ENCODE data around the gene DRICH1. TPM values are rescaled to one million over a fixed set of nuclear protein-coding genes. Genes with fewer than 3 reads are reported as not detected.
"Not testable (repeated sequence)": the region's sequence is repeated elsewhere in the genome, so short reads cannot be mapped to it uniquely, and the experiment has no call there.

The DRICH1 gene
- total and polyA plus RNA-seq, 11 donors = 0.11 to 0.45 (median 0.32) TPM; not detected in 8

DNA sequence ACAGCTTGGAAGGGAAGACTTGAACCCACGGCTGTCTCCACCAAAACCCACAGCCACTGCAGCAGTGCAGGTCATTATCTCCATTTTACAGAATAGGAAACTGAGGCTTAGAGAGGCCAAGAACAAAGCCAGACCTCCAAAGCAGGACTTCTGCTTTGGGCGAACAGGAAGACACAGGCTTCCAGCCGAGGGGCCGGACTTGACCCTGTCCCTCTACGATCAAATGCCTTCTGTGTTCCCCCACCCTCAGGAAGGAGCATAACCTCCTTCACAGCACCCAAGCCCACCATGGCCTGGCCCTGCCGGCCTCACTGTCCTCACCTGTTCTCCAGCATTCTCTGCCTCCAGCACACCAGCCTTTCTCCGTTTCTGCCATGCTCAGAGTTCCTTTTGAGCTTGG, 67.8 kb downstream of the DRICH1 start:
- 89 to 93% (median 92%) methylated on average over 7 of the region's 7 CpGs for WGBS, 4 donors
- H3K27me3 ChIP-seq = peaks cover 10 to 47% (median 19%) of the 10 kb centered on the region in 9 donors

GRCh38 chr22:23563111-23563510, 69.0 kb downstream of the DRICH1 start:
- ATAC-seq = no peak
- no peaks in the 10 kb centered on the region for H3K36me3 ChIP-seq
- no peak for TF ChIP-seq CTCF (IDR thresholded peaks at IDR 0.05)
- TF ChIP-seq POLR2A (IDR thresholded peaks at IDR 0.05) = no peak
- H3K27me3 ChIP-seq = peaks cover 10 to 54% (median 19%) of the 10 kb centered on the region in 9 donors
- DNase-seq = no peak
- 88 to 91% (median 89%) methylated on average over 9 of the region's 9 CpGs for WGBS, 4 donors
- H3K4me1 ChIP-seq = peaks cover 0 to 17% (median 8%) of the 10 kb centered on the region in 12 donors
- H3K27ac ChIP-seq = no peak overlapping the region
- no peak overlapping the region for H3K4me3 ChIP-seq
- intact Hi-C loops (cut with DNase I) = no loop called here
- no peaks in the 10 kb centered on the region for H3K9me3 ChIP-seq

More for the DNA sequence above, 67.8 kb downstream of the DRICH1 start:
- H3K9me3 ChIP-seq = no peaks in the 10 kb centered on the region
- TF ChIP-seq POLR2A (IDR thresholded peaks at IDR 0.05) (no peak), CTCF (IDR thresholded peaks at IDR 0.05) (no peak)
- intact Hi-C loops (cut with DNase I) = no loop called here
- peaks cover 0 to 17% (median 8%) of the 10 kb centered on the region in 12 donors for H3K4me1 ChIP-seq
- DNase-seq = no peak
- H3K27ac ChIP-seq = no peak overlapping the region
- ATAC-seq = no peak
- no peaks in the 10 kb centered on the region for H3K36me3 ChIP-seq
- H3K4me3 ChIP-seq = no peak overlapping the region

GRCh38 chr22:23562186-23562585, 69.9 kb downstream of the DRICH1 start:
- intact Hi-C loops (cut with DNase I) = no loop called here
- no peaks in the 10 kb centered on the region for H3K36me3 ChIP-seq
- DNase-seq (no peak), ATAC-seq (no peak)
- no peak overlapping the region for H3K4me3 ChIP-seq
- no peaks in the 10 kb centered on the region for H3K9me3 ChIP-seq
- 76 to 90% (median 84%) methylated on average over 4 of the region's 4 CpGs for WGBS, 4 donors
- peaks cover 0 to 17% (median 8%) of the 10 kb centered on the region in 12 donors for H3K4me1 ChIP-seq
- TF ChIP-seq POLR2A (IDR thresholded peaks at IDR 0.05) = no peak
- no peak overlapping the region for H3K27ac ChIP-seq
- peaks cover 10 to 60% (median 19%) of the 10 kb centered on the region in 9 donors for H3K27me3 ChIP-seq

- intact Hi-C loops (cut with DNase I); DNase-seq; H3K36me3 ChIP-seq; ATAC-seq; H3K9me3 ChIP-seq; H3K4me3 ChIP-seq; H3K27ac ChIP-seq: not testable (repeated sequence)
- H3K27me3 ChIP-seq = peaks cover 6 to 59% (median 16%) of the 10 kb centered on the region in 9 donors
- peaks cover 0 to 11% (median 6%) of the 10 kb centered on the region in 12 donors for H3K4me1 ChIP-seq
- WGBS, 4 donors = 81 to 92% (median 87%) methylated on average over 7 to 24 of the region's 24 CpGs
These were observed 71.1 kb downstream of the DRICH1 start for GRCh38 chr22:23561025-23561510.

- WGBS, 4 donors = 25 to 53% (median 44%) methylated on average over 1 of the region's 1 CpG
- DNase-seq; ATAC-seq; H3K4me3 ChIP-seq; intact Hi-C loops (cut with DNase I); H3K27ac ChIP-seq; H3K9me3 ChIP-seq; H3K4me1 ChIP-seq; H3K36me3 ChIP-seq: not testable (repeated sequence)
- H3K27me3 ChIP-seq = peaks cover 0 to 58% (median 14%) of the 10 kb centered on the region in 9 donors
These were observed 71.9 kb downstream of the DRICH1 start for GRCh38 chr22:23560215-23560614.

Other genes starting within 250 kb of the DRICH1 start
- gene IGLL1, start 52.0 kb downstream of the DRICH1 start, total RNA-seq = not detected
- not detected for gene IGLL1, start 52.0 kb downstream of the DRICH1 start, polyA plus RNA-seq
- gene RGL4, start 58.7 kb upstream of the DRICH1 start, total RNA-seq = under 1 TPM in 3 of 9 donors, not detected in 6; 0.21 to 0.69 (median 0.52) TPM
- under 1 TPM; 0.42 to 0.53 TPM for gene RGL4, start 58.7 kb upstream of the DRICH1 start, polyA plus RNA-seq
- gene ZNF70, start 118.8 kb upstream of the DRICH1 start, total RNA-seq = 1 to 10 TPM; 2.7 to 4.6 (median 3.3) TPM
- 1 to 10 TPM; 1.6 to 2.1 TPM for gene ZNF70, start 118.8 kb upstream of the DRICH1 start, polyA plus RNA-seq
- 1 to 10 TPM in 2 of 9 donors, under 1 TPM in 4, not detected in 3; 0.63 to 3.2 (median 0.84) TPM for gene VPREB3, start 122.1 kb upstream of the DRICH1 start, total RNA-seq
- under 1 TPM; 0.75 to 0.80 TPM for gene VPREB3, start 122.1 kb upstream of the DRICH1 start, polyA plus RNA-seq
- not detected for gene C22orf15, start 130.7 kb upstream of the DRICH1 start, total RNA-seq
- not detected for gene C22orf15, start 130.7 kb upstream of the DRICH1 start, polyA plus RNA-seq
- 1,000 to 10,000 TPM in 3 of 9 donors, 100 to 1,000 TPM in 6; 374 to 1,458 (median 944) TPM for gene CHCHD10, start 135.7 kb upstream of the DRICH1 start, total RNA-seq
- gene CHCHD10, start 135.7 kb upstream of the DRICH1 start, polyA plus RNA-seq = 1,000 to 10,000 TPM in 1 of 2 donors, 100 to 1,000 TPM in 1; 393 to 2,069 TPM
- 10 to 100 TPM in 5 of 9 donors, 1 to 10 TPM in 4; 5.2 to 17.0 (median 10.4) TPM for gene MMP11, start 140.5 kb upstream of the DRICH1 start, total RNA-seq
- gene MMP11, start 140.5 kb upstream of the DRICH1 start, polyA plus RNA-seq = 10 to 100 TPM in 1 of 2 donors, 1 to 10 TPM in 1; 6.2 to 10.5 TPM
- 10 to 100 TPM; 32.8 to 54.2 (median 45.6) TPM for gene SMARCB1, start 154.6 kb upstream of the DRICH1 start, total RNA-seq
- 10 to 100 TPM; 30.2 to 75.3 TPM for gene SMARCB1, start 154.6 kb upstream of the DRICH1 start, polyA plus RNA-seq
- 1 to 10 TPM in 7 of 9 donors, under 1 TPM in 2; 0.24 to 2.8 (median 1.7) TPM for gene DERL3, start 206.7 kb upstream of the DRICH1 start, total RNA-seq
- gene DERL3, start 206.7 kb upstream of the DRICH1 start, polyA plus RNA-seq = 10 to 100 TPM in 1 of 2 donors, 1 to 10 TPM in 1; 1.4 to 12.7 TPM
- 10 to 100 TPM; 13.0 to 31.2 (median 18.7) TPM for gene SLC2A11, start 225.6 kb upstream of the DRICH1 start, total RNA-seq
- 10 to 100 TPM in 1 of 2 donors, 1 to 10 TPM in 1; 8.7 to 30.4 TPM for gene SLC2A11, start 225.6 kb upstream of the DRICH1 start, polyA plus RNA-seq

Measured in heart left ventricle (tissue), 16 donors.